OCI-LY7 (cell line): ENCODE measurements around the gene TMEM215. TPM values are rescaled to one million over a fixed set of nuclear protein-coding genes. Genes with fewer than 3 reads are reported as not detected.

Experiments
- BruUV-seq: library from RNA; stranded (reverse); fragments of 400-500 nt; replicated peaks from 2 replicates; lab custom pipeline; 2021; lab: Mats Ljungman, UMichigan
- CTCF ChIA-PET: fragments of 300-600 bp; sonication (Branson Sonifier 250); formaldehyde crosslinking; loops from one replicate; lab custom pipeline; 2022; ENCODE audit warnings: antibody characterized with exemption; ENCODE audit not compliant: unreplicated experiment; lab: Charles Lee
- POLR2A ChIA-PET: fragments of 300-600 bp; sonication (Branson Sonifier 250); formaldehyde crosslinking; loops from one replicate; lab custom pipeline; 2022; ENCODE audit warnings: antibody characterized with exemption; lab: Charles Lee
- DNase-seq: peaks from one replicate; pipeline ENCODE4 v3.0.0-alpha.2; 2015; ENCODE audit warnings: low spot score
- H2AFZ ChIP-seq: fragments of 200-600 bp; sonication (generic), shearing (Covaris generic); 2 replicates; pipeline ENCODE4 v1.6.1; 2014; ENCODE audit warnings: mild to moderate bottlenecking, antibody characterized with exemption, low read length, moderate library complexity
- H3K27ac ChIP-seq: fragments of 200-600 bp; sonication (generic); 2 replicates; pipeline ENCODE4 v1.5.1; 2014; ENCODE audit warnings: mixed run types, low read depth, mild to moderate bottlenecking, moderate library complexity, low read length, inconsistent platforms; ENCODE audit not compliant: poor library complexity, severe bottlenecking
- H3K36me3 ChIP-seq: fragments of 200-600 bp; sonication (generic); 2 replicates; pipeline ENCODE4 v1.6.1; 2014; ENCODE audit warnings: mild to moderate bottlenecking, antibody characterized with exemption, low read length, moderate library complexity, mixed read lengths; ENCODE audit not compliant: insufficient read depth
- H3K4me1 ChIP-seq: fragments of 200-600 bp; sonication (generic); 2 replicates; pipeline ENCODE4 v1.5.1; 2014; ENCODE audit warnings: mild to moderate bottlenecking, low read length; ENCODE audit not compliant: insufficient read depth, poor library complexity, severe bottlenecking
- H3K4me2 ChIP-seq: fragments of 200-600 bp; sonication (generic); 2 replicates; pipeline ENCODE4 v1.6.1; 2014; ENCODE audit warnings: mild to moderate bottlenecking, low read length
- H3K4me3 ChIP-seq: fragments of 200-600 bp; sonication (generic); 2 replicates; pipeline ENCODE4 v1.5.1; 2014; ENCODE audit warnings: mild to moderate bottlenecking, low read depth, low read length; ENCODE audit not compliant: poor library complexity, severe bottlenecking
- H3K79me2 ChIP-seq: fragments of 200-600 bp; sonication (generic); 2 replicates; pipeline ENCODE4 v1.6.1; 2016; ENCODE audit warnings: low read depth, mild to moderate bottlenecking, low read length, moderate library complexity, mixed read lengths; ENCODE audit not compliant: insufficient read depth
- H3K9me2 ChIP-seq: fragments of 200-600 bp; sonication (generic); 2 replicates; pipeline ENCODE4 v1.6.1; 2016; ENCODE audit warnings: mild to moderate bottlenecking, low read length, mixed read lengths; ENCODE audit not compliant: insufficient read depth
- H3K9me3 ChIP-seq: fragments of 200-600 bp; sonication (generic); 2 replicates; pipeline ENCODE4 v1.6.1; 2014; ENCODE audit warnings: mild to moderate bottlenecking, mixed run types, low read length, mixed read lengths
- H4K20me1 ChIP-seq: fragments of 200-600 bp; sonication (generic); 2 replicates; pipeline ENCODE4 v1.6.1; 2014; ENCODE audit warnings: mild to moderate bottlenecking, antibody characterized with exemption, low read length, moderate library complexity, mixed read lengths; ENCODE audit not compliant: insufficient read depth
- EZH2phosphoT487 ChIP-seq: fragments of 200-600 bp; sonication (generic); IDR thresholded peaks from 2 replicates; pipeline ENCODE4 v1.6.1; 2018; ENCODE audit warnings: low read depth, borderline replicate concordance, mild to moderate bottlenecking, mixed run types, antibody characterized with exemption, low read length, moderate library complexity, mixed read lengths
- intact Hi-C: fragments of 100-400 bp; cut with micrococcal nuclease; formaldehyde crosslinking; loops from one replicate; pipeline ENCODE4 v1.10.0; 2022; ENCODE audit not compliant: unreplicated experiment
- small RNA-seq: library from RNA; depleted of rRNA; stranded (forward); fragments of <200 nt; gene quantifications from one replicate; pipeline ENCODE3, GENCODE V24; 2014
- total RNA-seq, 2 experiments: library from RNA; depleted of rRNA in 1 of 2; stranded (reverse); fragments of >200 nt in 1 of 2; shearing (Covaris generic) in 1 of 2; gene quantifications; 2 replicates each; pipeline ENCODE4 v1.2.3, GENCODE V29; 2014 to 2022
- TF ChIP-seq, protein P1 (sequence below): fragments of 200-600 bp; sonication (generic); conservative IDR thresholded peaks from 2 replicates; pipeline ENCODE4 v1.5.1; 2014; ENCODE audit warnings: mild to moderate bottlenecking, antibody characterized with exemption, low read length, moderate library complexity, mixed read lengths

TMEM215 gene
- total RNA-seq, 2 experiments from 2014 or later = not detected

DNA sequence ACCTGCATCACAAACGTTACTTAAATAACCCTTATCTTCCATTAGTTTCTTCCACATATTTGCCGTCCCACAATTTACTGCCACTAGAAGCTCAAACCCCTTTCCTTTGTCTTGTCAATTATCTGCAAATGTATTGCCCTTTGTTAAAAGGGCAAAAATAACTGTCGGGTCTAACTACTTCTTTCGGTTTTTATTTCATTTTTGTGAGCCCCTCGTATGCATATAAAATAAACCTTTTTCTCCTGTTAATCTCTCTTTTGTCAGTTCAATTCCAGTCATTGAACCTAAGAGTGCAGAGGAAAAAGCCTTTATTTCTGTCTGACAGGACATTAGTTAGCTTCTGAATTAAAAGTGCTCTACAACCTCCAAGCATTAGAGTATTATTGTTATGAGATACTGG is 45.5 kb downstream of the TMEM215 start:
- POLR2A ChIA-PET = interaction anchor here (0.6 kb wide), 1 partner anchor 226 kb away, joined by 4 read pairs; no protein-coding TSS in a partner anchor

DNA sequence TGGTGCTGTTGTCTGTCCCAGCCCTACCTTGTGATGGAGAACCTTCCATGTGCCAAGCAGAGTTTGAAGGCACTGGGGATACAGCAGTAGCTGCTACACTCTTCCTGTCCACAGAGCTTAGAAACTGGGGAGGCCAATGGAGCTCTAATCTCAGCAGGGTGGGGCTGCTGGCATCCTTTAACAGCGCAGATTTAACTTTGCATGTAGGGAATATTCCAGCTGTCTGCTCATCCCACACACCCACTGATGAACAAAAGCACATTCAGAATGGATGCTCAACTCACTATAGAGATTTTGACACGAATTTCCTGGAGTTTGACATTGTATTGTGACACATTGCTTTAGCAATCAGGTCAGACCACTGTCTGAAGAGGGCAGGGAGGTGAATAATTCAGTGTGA is 49.0 kb downstream of the TMEM215 start:
- no TSS peak for BruUV-seq
- CTCF ChIA-PET = no interaction called here
- intact Hi-C loops = loop anchor here (10.0 kb wide), 1 partner anchor 132 kb away; no protein-coding TSS in a partner anchor

More for the DNA sequence above, 45.5 kb downstream of the TMEM215 start:
- no peak for TF ChIP-seq EZH2phosphoT487
- TF ChIP-seq, protein P1, sequence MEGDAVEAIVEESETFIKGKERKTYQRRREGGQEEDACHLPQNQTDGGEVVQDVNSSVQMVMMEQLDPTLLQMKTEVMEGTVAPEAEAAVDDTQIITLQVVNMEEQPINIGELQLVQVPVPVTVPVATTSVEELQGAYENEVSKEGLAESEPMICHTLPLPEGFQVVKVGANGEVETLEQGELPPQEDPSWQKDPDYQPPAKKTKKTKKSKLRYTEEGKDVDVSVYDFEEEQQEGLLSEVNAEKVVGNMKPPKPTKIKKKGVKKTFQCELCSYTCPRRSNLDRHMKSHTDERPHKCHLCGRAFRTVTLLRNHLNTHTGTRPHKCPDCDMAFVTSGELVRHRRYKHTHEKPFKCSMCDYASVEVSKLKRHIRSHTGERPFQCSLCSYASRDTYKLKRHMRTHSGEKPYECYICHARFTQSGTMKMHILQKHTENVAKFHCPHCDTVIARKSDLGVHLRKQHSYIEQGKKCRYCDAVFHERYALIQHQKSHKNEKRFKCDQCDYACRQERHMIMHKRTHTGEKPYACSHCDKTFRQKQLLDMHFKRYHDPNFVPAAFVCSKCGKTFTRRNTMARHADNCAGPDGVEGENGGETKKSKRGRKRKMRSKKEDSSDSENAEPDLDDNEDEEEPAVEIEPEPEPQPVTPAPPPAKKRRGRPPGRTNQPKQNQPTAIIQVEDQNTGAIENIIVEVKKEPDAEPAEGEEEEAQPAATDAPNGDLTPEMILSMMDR = no peak
- no peak overlapping the region for H2AFZ ChIP-seq
- H3K4me3 ChIP-seq = no peak overlapping the region
- H3K36me3 ChIP-seq = no peaks in the 10 kb centered on the region
- no peak overlapping the region for H3K27ac ChIP-seq
- H3K4me2 ChIP-seq = no peak overlapping the region
- H3K79me2 ChIP-seq = no peaks in the 10 kb centered on the region
- intact Hi-C loops = no loop called here
- no TSS peak for BruUV-seq
- no peaks in the 10 kb centered on the region for H3K9me3 ChIP-seq
- no peaks in the 10 kb centered on the region for H3K4me1 ChIP-seq
- no peaks in the 10 kb centered on the region for H4K20me1 ChIP-seq
- no peaks in the 10 kb centered on the region for H3K9me2 ChIP-seq
- CTCF ChIA-PET = no interaction called here
- no peak for DNase-seq

More for the DNA sequence above, 49.0 kb downstream of the TMEM215 start:
- no peak overlapping the region for H3K4me2 ChIP-seq
- DNase-seq = no peak
- H3K9me3 ChIP-seq = no peaks in the 10 kb centered on the region
- H3K4me3 ChIP-seq = no peak overlapping the region
- no peaks in the 10 kb centered on the region for H4K20me1 ChIP-seq
- H3K4me1 ChIP-seq = no peaks in the 10 kb centered on the region
- H3K27ac ChIP-seq = no peak overlapping the region
- POLR2A ChIA-PET = no interaction called here
- no peaks in the 10 kb centered on the region for H3K9me2 ChIP-seq
- no peak overlapping the region for H2AFZ ChIP-seq
- no peak for TF ChIP-seq EZH2phosphoT487
- TF ChIP-seq, protein P1 = no peak
- H3K36me3 ChIP-seq = no peaks in the 10 kb centered on the region
- H3K79me2 ChIP-seq = no peaks in the 10 kb centered on the region

Small RNA genes within 50 kb of the gene (small RNA-seq; reads per million reads assigned to genes)
- not detected for gene RF00019

Other genes with a start within 250 kb of the TMEM215 start
- gene SMIM27, start 231.2 kb upstream of the TMEM215 start, total RNA-seq (2014; rRNA removed; shearing (Covaris generic)) = 17.6 and 19.5 TPM in 2 replicates
- gene SMIM27, start 231.2 kb upstream of the TMEM215 start, total RNA-seq (2022) = 21.2 and 36.6 TPM in 2 replicates
- 17.4 and 20.1 TPM in 2 replicates for gene TOPORS, start 231.0 kb upstream of the TMEM215 start, total RNA-seq (2014; rRNA removed; shearing (Covaris generic))
- 16.2 and 19.2 TPM in 2 replicates for gene TOPORS, start 231.0 kb upstream of the TMEM215 start, total RNA-seq (2022)
- gene NDUFB6, start 210.4 kb upstream of the TMEM215 start, total RNA-seq (2014; rRNA removed; shearing (Covaris generic)) = 69.5 and 75.1 TPM in 2 replicates
- gene NDUFB6, start 210.4 kb upstream of the TMEM215 start, total RNA-seq (2022) = 48.6 and 54.0 TPM in 2 replicates
- not detected in 2 replicates for gene TAF1L, start 147.9 kb upstream of the TMEM215 start, total RNA-seq (2014; rRNA removed; shearing (Covaris generic))
- gene TAF1L, start 147.9 kb upstream of the TMEM215 start, total RNA-seq (2022) = 0.06 TPM in 1 of 2 replicates, not detected in the other
- gene APTX, start 218.1 kb downstream of the TMEM215 start, total RNA-seq (2014; rRNA removed; shearing (Covaris generic)) = 51.0 TPM in 2 replicates
- gene APTX, start 218.1 kb downstream of the TMEM215 start, total RNA-seq (2022) = 48.3 and 52.2 TPM in 2 replicates
- 110 and 136 TPM in 2 replicates for gene DNAJA1, start 241.7 kb downstream of the TMEM215 start, total RNA-seq (2014; rRNA removed; shearing (Covaris generic))
- gene DNAJA1, start 241.7 kb downstream of the TMEM215 start, total RNA-seq (2022) = 65.3 and 109 TPM in 2 replicates